Peyer's patch (tissue), 4 donors: ENCODE data around the gene AHDC1. TPM values are rescaled to one million over a fixed set of nuclear protein-coding genes. Genes with fewer than 3 reads are reported as not detected.

Experiments
- DNase-seq, 3 donors: peaks; one replicate each; pipeline ENCODE4 v3.0.0-alpha.2; 2017 to 2019
- H3K27ac ChIP-seq, 4 donors: fragments of 200-600 bp; sonication (generic); one replicate each; pipeline ENCODE4 v1.5.1; 2016 to 2019
- H3K27me3 ChIP-seq, 2 donors: fragments of 200-600 bp; sonication (generic); one replicate each; pipeline ENCODE4 v1.5.1; 2019
- H3K36me3 ChIP-seq, 3 donors: fragments of 200-600 bp; sonication (generic); one replicate each; pipeline ENCODE4 v1.5.1; 2016 to 2019
- H3K4me1 ChIP-seq, 4 donors: fragments of 200-600 bp; sonication (generic); one replicate each; pipeline ENCODE4 v1.5.1; 2016 to 2019
- H3K4me3 ChIP-seq, 4 donors: fragments of 200-600 bp; sonication (generic); 1 replicate in 3 of 4; 2 replicates in 1 of 4; pipeline ENCODE4 v1.5.1; 2016 to 2019; ENCODE audit warnings: mild to moderate bottlenecking in 1 of 4
- H3K9me3 ChIP-seq, 4 donors: fragments of 200-600 bp; sonication (generic); one replicate each; pipeline ENCODE4 v1.5.1; 2016 to 2019; ENCODE audit warnings: mild to moderate bottlenecking in 1 of 4
- POLR2A ChIP-seq, 2 donors: fragments of 450-650 bp; IDR thresholded peaks; one replicate each; pipeline ENCODE4 v1.5.1; 2017; ENCODE audit warnings: antibody characterized with exemption in 2 of 2, mild to moderate bottlenecking in 2 of 2, moderate library complexity in 2 of 2
- total RNA-seq, 4 donors: library from RNA; depleted of rRNA; stranded (reverse); fragments of >200 nt; gene quantifications; one replicate each; pipeline ENCODE4 v1.1.0, GENCODE V29; 2016
- TF ChIP-seq, protein P1 (sequence below), 6 experiments: fragments of 450-650 bp in 4 of 6; fragments of 200-600 bp in 2 of 6; sonication (generic) in 1 of 6; IDR thresholded peaks; one replicate each; pipeline ENCODE4 v1.5.1; 2017 to 2019; ENCODE audit warnings: antibody characterized with exemption in 6 of 6, mild to moderate bottlenecking in 3 of 6, moderate library complexity in 1 of 6

Gene AHDC1
- total RNA-seq, 4 donors from 2014 or later, result 7.0 to 21.5 (median 12.0) TPM

DNA sequence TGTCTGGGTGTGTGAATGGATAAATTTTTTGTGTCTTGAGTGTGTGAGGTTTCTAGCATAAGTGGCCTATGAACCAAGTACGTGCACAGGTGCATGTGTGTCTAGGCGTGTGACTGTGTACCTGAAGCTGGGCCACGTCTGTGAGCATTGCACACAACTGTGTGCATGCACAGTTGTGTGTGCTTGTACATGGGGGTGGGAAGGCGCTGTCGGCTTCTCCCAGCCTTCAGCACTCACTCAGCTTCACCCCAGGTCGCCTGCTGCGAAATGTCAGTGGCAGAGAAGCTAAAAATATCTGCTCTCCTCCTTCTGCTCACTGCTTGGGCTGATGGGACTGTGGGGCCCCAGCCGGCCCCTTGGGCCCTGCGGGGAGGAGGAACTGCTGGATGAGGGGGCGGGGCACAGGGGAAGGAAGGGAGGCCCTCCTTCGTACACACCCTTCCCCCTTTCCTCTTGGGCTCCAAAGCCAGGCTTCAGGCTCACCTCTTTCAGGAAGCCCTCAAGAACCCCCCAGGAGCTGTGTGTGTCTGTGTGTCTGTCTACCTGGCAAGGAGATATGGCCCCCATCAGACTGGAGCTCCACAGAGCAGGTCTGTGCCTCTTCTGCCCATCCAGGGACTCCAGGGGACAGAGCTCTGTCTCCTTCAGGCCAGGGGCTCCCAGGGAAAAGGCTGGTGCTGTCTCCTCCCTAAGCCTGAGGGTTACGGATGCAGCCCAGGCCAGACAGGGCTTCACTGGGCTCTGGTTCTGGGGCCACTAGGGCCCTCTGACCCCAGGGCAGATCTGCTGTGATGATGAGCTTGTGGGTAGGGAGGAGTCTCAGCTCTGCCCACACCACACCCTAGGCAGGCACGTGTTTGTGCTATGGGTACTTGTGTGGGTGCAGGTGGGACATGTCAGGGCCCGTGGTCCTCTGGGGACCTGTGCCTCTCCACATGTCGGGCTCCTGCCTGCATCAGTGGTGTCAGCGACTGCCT is 78.4 kb downstream of the AHDC1 start:
- Histone ChIP-seq H3K4me1 (peaks cover 4 to 86% (median 35%) of the 10 kb centered on the region in 4 donors), H3K36me3 (no peaks in the 10 kb centered on the region), H3K27ac (peak overlapping the region; percentile 72 to 83 (median 73)), H3K4me3 (peak overlapping the region in 2 of 4 donors; percentile 1 to 25), H3K27me3 (no peaks in the 10 kb centered on the region), H3K9me3 (no peaks in the 10 kb centered on the region)
- peak in 2 of 3 donors; percentile 84 to 85 for DNase-seq
- TF ChIP-seq, protein P1, sequence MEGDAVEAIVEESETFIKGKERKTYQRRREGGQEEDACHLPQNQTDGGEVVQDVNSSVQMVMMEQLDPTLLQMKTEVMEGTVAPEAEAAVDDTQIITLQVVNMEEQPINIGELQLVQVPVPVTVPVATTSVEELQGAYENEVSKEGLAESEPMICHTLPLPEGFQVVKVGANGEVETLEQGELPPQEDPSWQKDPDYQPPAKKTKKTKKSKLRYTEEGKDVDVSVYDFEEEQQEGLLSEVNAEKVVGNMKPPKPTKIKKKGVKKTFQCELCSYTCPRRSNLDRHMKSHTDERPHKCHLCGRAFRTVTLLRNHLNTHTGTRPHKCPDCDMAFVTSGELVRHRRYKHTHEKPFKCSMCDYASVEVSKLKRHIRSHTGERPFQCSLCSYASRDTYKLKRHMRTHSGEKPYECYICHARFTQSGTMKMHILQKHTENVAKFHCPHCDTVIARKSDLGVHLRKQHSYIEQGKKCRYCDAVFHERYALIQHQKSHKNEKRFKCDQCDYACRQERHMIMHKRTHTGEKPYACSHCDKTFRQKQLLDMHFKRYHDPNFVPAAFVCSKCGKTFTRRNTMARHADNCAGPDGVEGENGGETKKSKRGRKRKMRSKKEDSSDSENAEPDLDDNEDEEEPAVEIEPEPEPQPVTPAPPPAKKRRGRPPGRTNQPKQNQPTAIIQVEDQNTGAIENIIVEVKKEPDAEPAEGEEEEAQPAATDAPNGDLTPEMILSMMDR (IDR thresholded peaks at IDR 0.05), result no peak
- TF ChIP-seq POLR2A (IDR thresholded peaks at IDR 0.05), result no peak

GRCh38 chr1:27523337-27524020 is 80.5 kb downstream of the AHDC1 start:
- Histone ChIP-seq H3K9me3 (no peaks in the 10 kb centered on the region), H3K27ac (peak overlapping the region in 2 of 4 donors; percentile 45 to 55), H3K4me3 (peak overlapping the region in 2 of 4 donors; percentile 10 to 22), H3K36me3 (no peaks in the 10 kb centered on the region), H3K27me3 (no peaks in the 10 kb centered on the region), H3K4me1 (peaks cover 7 to 94% (median 34%) of the 10 kb centered on the region in 4 donors)
- TF ChIP-seq, protein P1 (IDR thresholded peaks at IDR 0.05), result no peak
- no peak for TF ChIP-seq POLR2A (IDR thresholded peaks at IDR 0.05)
- DNase-seq, result no peak

- Histone ChIP-seq H3K4me1 (peaks cover 7 to 92% (median 30%) of the 10 kb centered on the region in 4 donors), H3K4me3 (peak overlapping the region in 2 of 4 donors; percentile 15 to 22), H3K36me3 (no peaks in the 10 kb centered on the region), H3K27ac (peak overlapping the region in 2 of 4 donors; percentile 45 to 55), H3K27me3 (no peaks in the 10 kb centered on the region), H3K9me3 (no peaks in the 10 kb centered on the region)
- peak in 2 of 3 donors; percentile 37 to 62 for DNase-seq
- TF ChIP-seq, protein P1 (IDR thresholded peaks at IDR 0.05), result no peak
- TF ChIP-seq POLR2A (IDR thresholded peaks at IDR 0.05), result no peak
Measured at GRCh38 chr1:27522432-27523336, 81.3 kb downstream of the AHDC1 start.

GRCh38 chr1:27521861-27522431 is 82.0 kb downstream of the AHDC1 start:
- peaks cover 7 to 92% (median 24%) of the 10 kb centered on the region in 4 donors for H3K4me1 ChIP-seq
- H3K4me3 ChIP-seq, result peak overlapping the region in 1 of 4 donors; percentile 15
- TF ChIP-seq, protein P1 (IDR thresholded peaks at IDR 0.05), result no peak
- TF ChIP-seq POLR2A (IDR thresholded peaks at IDR 0.05), result no peak
- no peaks in the 10 kb centered on the region for H3K36me3 ChIP-seq
- H3K9me3 ChIP-seq, result no peaks in the 10 kb centered on the region
- no peak for DNase-seq
- H3K27ac ChIP-seq, result peak overlapping the region in 2 of 4 donors; percentile 18 to 60
- H3K27me3 ChIP-seq, result no peaks in the 10 kb centered on the region
